ENCODE measurements around the gene SASH1. TPM values are rescaled to one million over a fixed set of nuclear protein-coding genes. Genes with fewer than 3 reads are reported as not detected.
A peak's percentile ranks its signal among the peaks of the same experiment; 100 is the strongest.

Gene SASH1
- total RNA-seq, 2 donors from 2014 or later: 21.0 to 49.8 TPM

GRCh38 chr6:148307405-148307804 lies 35.2 kb upstream of the SASH1 start:
- 87 to 95% methylated on average over 2 of the region's 2 CpGs for WGBS, 2 donors
- Histone ChIP-seq H3K27ac (no peak overlapping the region), H3K4me1 (no peaks in the 10 kb centered on the region), H3K4me3 (no peak overlapping the region), H3K36me3 (replicated peaks in 1 of 2; ENCODE audit: insufficient read depth in 1 of 2, low read depth in 2 of 2) (no peaks in the 10 kb centered on the region), H3K9me3 (no peaks in the 10 kb centered on the region), H3K27me3 (no peaks in the 10 kb centered on the region)
- TF ChIP-seq CTCF (IDR thresholded peaks at IDR 0.05) (no peak), POLR2A (IDR thresholded peaks at IDR 0.05) (no peak)
- intact Hi-C loops (cut with DNase I): no loop called here
- DNase-seq (no peak), ATAC-seq (no peak)

- TF ChIP-seq CTCF (IDR thresholded peaks at IDR 0.05): no peak
- Histone ChIP-seq H3K9me3 (no peaks in the 10 kb centered on the region), H3K4me1 (no peaks in the 10 kb centered on the region), H3K36me3 (replicated peaks in 1 of 2; ENCODE audit: insufficient read depth in 1 of 2, low read depth in 2 of 2) (no peaks in the 10 kb centered on the region), H3K27me3 (no peaks in the 10 kb centered on the region), H3K4me3 (no peak overlapping the region), H3K27ac (no peak overlapping the region)
- intact Hi-C loops (cut with DNase I): no loop called here
- DNase-seq (no peak), ATAC-seq (no peak)
Measured at GRCh38 chr6:148309301-148309700, 33.3 kb upstream of the SASH1 start.

GRCh38 chr6:148311966-148312669 lies 30.5 kb upstream of the SASH1 start:
- WGBS, 2 donors: 65 to 66% methylated on average over 3 of the region's 3 CpGs
- H3K27ac ChIP-seq: no peak overlapping the region
- peaks cover 6% of the 10 kb centered on the region for H3K4me1 ChIP-seq
- no peaks in the 10 kb centered on the region for H3K9me3 ChIP-seq
- ATAC-seq (no peak), DNase-seq (no peak)
- no peaks in the 10 kb centered on the region for H3K36me3 ChIP-seq (replicated peaks in 1 of 2; ENCODE audit: insufficient read depth in 1 of 2, low read depth in 2 of 2)
- TF ChIP-seq CTCF (IDR thresholded peaks at IDR 0.05) (no peak), POLR2A (IDR thresholded peaks at IDR 0.05) (no peak)
- intact Hi-C loops (cut with DNase I): no loop called here
- no peak overlapping the region for H3K4me3 ChIP-seq
- H3K27me3 ChIP-seq: no peaks in the 10 kb centered on the region

GRCh38 chr6:148313488-148313887 lies 29.1 kb upstream of the SASH1 start:
- WGBS, 2 donors: 59 to 67% methylated on average over 8 of the region's 8 CpGs
- Histone ChIP-seq H3K36me3 (replicated peaks in 1 of 2; ENCODE audit: insufficient read depth in 1 of 2, low read depth in 2 of 2) (no peaks in the 10 kb centered on the region), H3K27ac (no peak overlapping the region), H3K4me3 (no peak overlapping the region), H3K4me1 (peaks cover 6% of the 10 kb centered on the region), H3K27me3 (no peaks in the 10 kb centered on the region), H3K9me3 (no peaks in the 10 kb centered on the region)
- DNase-seq (no peak), ATAC-seq (no peak)
- TF ChIP-seq POLR2A (IDR thresholded peaks at IDR 0.05) (no peak), CTCF (IDR thresholded peaks at IDR 0.05) (no peak)
- intact Hi-C loops (cut with DNase I): no loop called here

- ATAC-seq (no peak), DNase-seq (peak; percentile 15 to 57 (median 28))
- intact Hi-C loops (cut with DNase I): no loop called here
- TF ChIP-seq CTCF (IDR thresholded peaks at IDR 0.05) (no peak), POLR2A (IDR thresholded peaks at IDR 0.05) (no peak)
- 27 to 37% methylated on average over 5 of the region's 5 CpGs for WGBS, 2 donors
- Histone ChIP-seq H3K36me3 (replicated peaks in 1 of 2; ENCODE audit: insufficient read depth in 1 of 2, low read depth in 2 of 2) (no peaks in the 10 kb centered on the region), H3K27ac (no peak overlapping the region), H3K4me1 (peaks cover 6% of the 10 kb centered on the region), H3K9me3 (no peaks in the 10 kb centered on the region), H3K27me3 (no peaks in the 10 kb centered on the region), H3K4me3 (no peak overlapping the region)
Measured at GRCh38 chr6:148316308-148316707, 26.3 kb upstream of the SASH1 start.

Data from body of pancreas (tissue), 4 donors.